ENCODE data around the gene ALLC.

The ALLC gene

DNA sequence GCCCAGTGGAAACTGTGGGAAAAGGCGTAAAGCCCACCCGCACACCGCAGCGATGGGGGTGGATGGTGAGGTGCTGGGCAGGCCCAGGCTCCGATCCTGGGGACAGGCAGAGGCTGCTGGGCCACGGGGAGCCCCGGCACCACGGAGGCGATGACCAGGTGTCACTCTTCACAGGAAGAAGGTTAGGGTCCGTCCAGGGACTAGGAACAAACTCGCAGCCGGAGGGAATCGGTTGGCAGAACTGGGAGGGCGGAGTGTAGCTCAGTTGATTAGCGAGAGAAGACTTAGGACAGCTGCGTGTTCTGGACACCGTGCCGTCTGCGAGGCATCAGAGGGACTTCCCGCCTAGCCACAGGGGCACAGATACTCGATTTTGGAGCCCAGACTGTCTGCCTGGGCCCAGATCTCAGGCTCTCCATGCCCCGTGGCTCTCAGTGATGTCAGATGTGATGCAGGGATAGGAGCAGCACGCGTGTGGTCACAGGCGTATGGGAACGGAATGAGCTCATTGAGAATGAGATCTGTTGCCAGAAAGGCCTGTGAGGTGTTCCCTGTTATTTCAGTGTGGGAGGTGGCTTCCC, 16.1 kb upstream of the ALLC start:
- DNase-seq: no peak

GRCh38 chr2:3642521-3643215, 15.3 kb upstream of the ALLC start:
- DNase-seq: no peak

- no peak for DNase-seq
Observed at GRCh38 chr2:3643371-3644245, 14.4 kb upstream of the ALLC start.

DNA sequence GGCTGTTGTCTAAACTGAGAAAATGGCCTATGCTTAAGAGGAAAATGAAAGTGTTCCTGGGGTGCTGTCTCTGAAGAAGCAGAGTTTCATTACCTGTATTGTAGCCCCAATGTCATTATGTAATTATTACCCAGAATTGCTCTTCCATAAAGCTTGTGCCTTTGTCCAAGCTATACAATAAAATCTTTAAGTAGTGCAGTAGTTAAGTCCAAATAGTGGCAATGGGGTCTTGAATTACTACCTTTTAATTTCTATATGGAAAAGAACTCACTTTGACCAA, 13.8 kb upstream of the ALLC start:
- DNase-seq: no peak

DNA sequence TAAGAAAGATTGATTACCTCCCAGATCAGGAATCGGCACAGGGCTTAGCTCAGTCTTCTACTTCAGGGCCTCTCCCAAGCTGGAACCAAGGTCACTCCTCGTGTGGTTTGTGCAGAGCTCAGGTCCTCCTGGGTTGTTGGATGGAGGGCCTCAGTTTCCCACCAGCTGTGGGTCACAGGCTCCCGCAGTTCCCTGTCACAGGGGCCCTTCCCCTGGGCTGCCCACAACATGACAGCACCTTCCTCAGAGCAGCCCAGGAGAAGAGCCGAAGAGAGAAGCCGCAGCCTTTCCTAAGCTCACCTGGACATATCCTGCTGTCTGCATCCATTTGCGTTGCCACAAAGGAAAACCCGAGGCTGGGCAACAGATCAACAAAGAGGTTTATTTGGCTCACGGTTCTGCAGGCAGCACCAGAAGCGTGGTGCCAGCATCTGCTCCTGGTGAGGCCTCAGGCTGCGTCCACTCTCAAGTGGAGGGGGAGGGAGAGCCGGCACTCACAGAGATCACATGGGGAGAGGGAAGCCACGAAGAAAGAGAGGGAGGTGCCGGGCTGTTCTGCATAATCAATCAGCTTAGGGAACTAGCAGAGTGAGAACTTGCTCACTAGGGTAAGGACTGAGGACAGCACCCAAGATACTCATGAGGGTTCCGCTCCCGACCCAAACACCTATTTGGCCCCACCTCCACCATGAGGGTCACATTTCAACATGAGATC, 13.0 kb upstream of the ALLC start:
- no peak for DNase-seq

- no peak for DNase-seq
Observed at GRCh38 chr2:3645745-3646389, 12.1 kb upstream of the ALLC start.

GRCh38 chr2:3646446-3646845, 11.6 kb upstream of the ALLC start:
- no peak for DNase-seq

- no peak for DNase-seq
Observed at GRCh38 chr2:3647246-3647645, 10.8 kb upstream of the ALLC start.

GRCh38 chr2:3647831-3648651, 10.0 kb upstream of the ALLC start:
- no peak for DNase-seq

DNA sequence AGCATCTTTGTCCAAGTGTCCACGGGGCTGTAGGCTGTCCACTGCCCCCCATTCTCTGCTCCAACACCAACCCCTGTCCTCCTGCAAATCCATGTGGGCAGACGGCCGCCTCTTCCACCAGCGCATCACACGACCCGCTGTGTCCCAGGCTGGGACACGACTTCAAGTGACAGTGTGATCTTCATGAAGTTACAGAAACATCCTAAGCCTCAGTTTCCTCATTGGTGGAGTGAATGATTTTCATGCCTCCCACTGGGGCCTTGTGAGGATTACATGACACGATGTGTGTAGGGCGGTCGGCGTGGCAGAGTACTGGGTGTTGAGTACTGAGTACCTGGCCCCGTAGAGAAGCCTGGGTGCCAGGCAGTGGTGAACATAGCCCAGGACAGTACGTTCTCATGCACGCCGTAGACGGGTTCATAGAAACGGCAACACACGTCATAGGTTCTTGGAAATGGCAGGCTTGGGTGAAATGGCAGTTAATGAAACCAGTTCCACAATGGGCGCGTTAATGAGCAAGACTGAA, 9.3 kb upstream of the ALLC start:
- no peak for DNase-seq

DNA sequence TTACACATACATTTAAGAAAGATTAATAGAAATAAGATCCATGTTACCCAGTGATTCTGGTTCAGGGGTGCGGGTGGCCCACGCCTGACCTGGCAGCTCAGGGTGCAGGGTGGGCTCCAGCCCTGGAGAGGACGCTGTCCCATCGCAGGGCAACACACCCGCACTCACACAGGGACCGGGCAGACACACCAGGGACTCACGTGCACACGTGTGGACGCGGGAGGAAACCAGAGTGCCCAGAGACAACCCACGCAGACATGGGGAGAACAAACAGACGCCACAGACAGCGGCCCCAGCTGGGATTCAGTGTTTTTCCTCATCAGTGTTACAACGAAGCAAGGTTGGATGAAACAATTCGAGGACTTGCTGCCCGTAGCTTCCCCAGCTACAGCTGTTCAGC, 8.4 kb upstream of the ALLC start:
- no peak for DNase-seq

GRCh38 chr2:3650140-3650920, 7.7 kb upstream of the ALLC start:
- no peak for DNase-seq

- DNase-seq: no peak
Observed at GRCh38 chr2:3651691-3652648, 6.0 kb upstream of the ALLC start.

DNA sequence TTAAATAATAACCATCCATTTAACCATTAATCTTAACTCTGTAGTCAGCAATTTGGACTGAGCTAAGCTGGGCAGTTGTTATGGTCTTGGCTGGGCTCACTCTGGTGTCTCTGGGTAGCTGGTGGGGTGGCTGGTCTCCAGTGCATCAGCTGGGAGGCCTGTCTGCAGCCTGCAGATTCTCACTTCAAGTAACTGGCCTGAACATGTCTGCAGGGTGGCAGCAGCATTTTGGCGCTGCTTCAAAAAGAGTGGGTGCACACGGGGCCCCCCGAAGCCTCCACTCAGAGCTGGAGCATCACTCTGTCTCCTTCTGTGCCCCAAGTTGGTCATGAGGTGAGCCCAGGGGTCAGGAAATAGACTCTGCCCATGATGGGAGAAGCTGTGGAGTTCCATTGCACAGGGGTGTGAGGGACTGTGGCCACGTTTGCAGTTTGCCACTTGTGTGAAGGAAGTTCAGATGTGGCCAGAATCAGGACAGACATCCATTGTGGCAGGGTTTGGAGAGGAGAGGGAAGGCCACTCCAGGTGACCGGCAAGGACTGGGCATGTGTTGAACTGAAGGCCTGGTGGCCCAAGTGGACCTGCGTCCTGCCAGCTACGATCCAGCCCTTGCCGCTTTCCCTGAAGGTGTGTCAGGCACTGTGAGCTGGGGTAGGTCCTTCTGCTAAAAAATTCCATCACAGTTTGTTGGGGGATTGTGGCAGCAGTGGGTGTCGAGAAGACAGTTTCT, 4.9 kb upstream of the ALLC start:
- no peak for DNase-seq

GRCh38 chr2:3654011-3654410, 4.0 kb upstream of the ALLC start:
- DNase-seq: no peak

DNA sequence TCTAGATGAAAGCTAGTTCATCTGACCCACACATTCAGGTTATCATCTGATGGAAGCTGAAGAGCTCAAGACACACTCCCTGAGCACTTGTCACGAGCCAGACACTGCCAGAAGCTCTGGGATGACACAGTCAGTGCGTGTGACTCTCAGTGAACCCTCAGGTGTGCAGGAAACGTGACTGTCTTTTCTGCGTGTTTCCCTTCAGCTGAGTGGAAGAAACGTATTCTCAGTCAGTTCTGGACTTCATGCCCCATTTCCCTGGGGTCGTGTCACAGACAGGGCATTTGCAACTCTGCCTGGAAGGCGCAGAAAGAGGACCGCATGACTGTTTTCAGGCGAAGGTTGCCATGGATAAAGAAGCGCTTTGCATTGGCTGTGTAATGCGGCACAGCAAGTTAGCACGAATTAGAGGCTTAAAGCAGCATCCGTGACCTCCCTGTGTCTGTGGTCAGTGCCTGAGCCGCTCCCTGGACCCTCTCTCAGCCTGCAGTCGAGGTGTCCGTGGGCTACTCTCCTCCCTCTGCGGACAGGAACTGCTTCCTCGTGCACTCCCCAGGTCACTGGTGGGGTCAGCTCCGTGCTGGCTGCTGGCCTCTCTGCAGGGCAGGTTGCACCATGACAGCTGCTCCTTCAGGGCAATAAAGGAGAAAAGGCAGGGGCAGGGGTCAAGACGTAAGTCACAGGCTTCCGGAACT, 3.3 kb upstream of the ALLC start:
- DNase-seq: no peak

- no peak for DNase-seq
Observed at GRCh38 chr2:3655871-3656761, 1.9 kb upstream of the ALLC start.
